DMS114 treated with DMSO at 0.1 percent for 48 hours (cell line): ENCODE results near the gene SLC16A4.

Experiments
- DNase-seq: peaks from one replicate; lab custom pipeline; 2025; ENCODE audit not compliant: unreplicated experiment; lab: John Stamatoyannopoulos, UW

SLC16A4 gene

GRCh38 chr1:110361856-110362255 lies 29.0 kb downstream of the SLC16A4 start:
- no peak for DNase-seq

GRCh38 chr1:110360431-110360830 lies 30.4 kb downstream of the SLC16A4 start:
- DNase-seq, result no peak

- DNase-seq, result no peak
These were observed 34.4 kb downstream of the SLC16A4 start for GRCh38 chr1:110356379-110356778.

- DNase-seq, result no peak
These were observed 35.5 kb downstream of the SLC16A4 start for GRCh38 chr1:110355321-110355720.

- no peak for DNase-seq
These were observed 40.5 kb downstream of the SLC16A4 start for GRCh38 chr1:110350360-110350759.

GRCh38 chr1:110348771-110349170 lies 42.1 kb downstream of the SLC16A4 start:
- no peak for DNase-seq

- DNase-seq, result no peak
These were observed 42.8 kb downstream of the SLC16A4 start for GRCh38 chr1:110348050-110348449.

- no peak for DNase-seq
These were observed 43.5 kb downstream of the SLC16A4 start for GRCh38 chr1:110347182-110347893.

- no peak for DNase-seq
These were observed 44.1 kb downstream of the SLC16A4 start for GRCh38 chr1:110346690-110347089.

- DNase-seq, result no peak
These were observed 45.3 kb downstream of the SLC16A4 start for GRCh38 chr1:110345480-110345879.

GRCh38 chr1:110344152-110344551 lies 46.7 kb downstream of the SLC16A4 start:
- DNase-seq, result no peak

- DNase-seq, result no peak
These were observed 47.6 kb downstream of the SLC16A4 start for GRCh38 chr1:110343249-110343648.

- no peak for DNase-seq
These were observed 48.9 kb downstream of the SLC16A4 start for GRCh38 chr1:110341872-110342331.

- DNase-seq, result peak; percentile 42
These were observed 49.5 kb downstream of the SLC16A4 start for GRCh38 chr1:110341146-110341871.

- DNase-seq, result no peak
These were observed 50.7 kb downstream of the SLC16A4 start for GRCh38 chr1:110340207-110340468.

GRCh38 chr1:110339407-110340206 lies 51.2 kb downstream of the SLC16A4 start:
- DNase-seq, result no peak

GRCh38 chr1:110338886-110339406 lies 51.9 kb downstream of the SLC16A4 start, which contains the start of gene RBM15:
Gene RBM15 (plus strand): TSS chr1:110339377. CDS start chr1:110339406, 29 bp downstream.
- DNase-seq, result peak; percentile 100

GRCh38 chr1:110338309-110338885 lies 52.4 kb downstream of the SLC16A4 start:
- DNase-seq, result peak; percentile 89

GRCh38 chr1:110337704-110338308 lies 53.0 kb downstream of the SLC16A4 start:
- no peak for DNase-seq

GRCh38 chr1:110336300-110337039 lies 54.4 kb downstream of the SLC16A4 start:
- no peak for DNase-seq
